ENCODE measurements around the gene TNS3. TPM values are rescaled to one million over a fixed set of nuclear protein-coding genes. Genes with fewer than 3 reads are reported as not detected.

Gene TNS3
- polyA plus RNA-seq, 3 donors: 5.2 to 30.3 (median 7.9) TPM

GRCh38 chr7:47511699-47512370 is 70.1 kb downstream of the TNS3 start:
- Histone ChIP-seq H2AFZ (ENCODE audit: insufficient read depth, low read depth, low read length, poor library complexity, severe bottlenecking) (no peak overlapping the region), H3K4me2 (replicated peaks; ENCODE audit: extremely low read depth, low read length, poor library complexity, severe bottlenecking) (no peak overlapping the region), H3K79me2 (ENCODE audit: insufficient read depth, low read length) (peaks cover 88% of the 10 kb centered on the region), H3K4me1 (ENCODE audit: control insufficient read depth in 1 of 2, insufficient read depth in 2 of 2, low read length in 2 of 2) (peaks cover 10 to 14% of the 10 kb centered on the region in 2 donors), H3K4me3 (replicated peaks in 1 of 3; ENCODE audit: low read depth in 2 of 3, low read length in 3 of 3) (no peak overlapping the region), H3K27ac (ENCODE audit: low read depth in 1 of 2, low read length in 2 of 2) (no peak overlapping the region), H3K9ac (ENCODE audit: insufficient read depth, low read length, poor library complexity, severe bottlenecking) (no peak overlapping the region), H3K27me3 (ENCODE audit: control insufficient read depth in 2 of 2, insufficient read depth in 2 of 2, low read length in 2 of 2) (no peaks in the 10 kb centered on the region), H4K20me1 (ENCODE audit: insufficient read depth, low read length) (peaks cover 100% of the 10 kb centered on the region), H3K36me3 (replicated peaks in 1 of 2; ENCODE audit: control insufficient read depth in 1 of 2, insufficient read depth in 2 of 2, low read length in 2 of 2) (peaks cover 32 to 69% of the 10 kb centered on the region in 2 donors), H3K9me3 (replicated peaks in 1 of 2; ENCODE audit: control insufficient read depth in 1 of 2, insufficient read depth in 1 of 2, low read length in 2 of 2) (peaks cover 0 to 3% of the 10 kb centered on the region in 2 donors)
- Mint-ChIP-seq H3K27ac (peak overlapping the region in 1 of 7 donors; percentile 46), H3K4me3 (no peak overlapping the region), H3K9me3 (peaks cover 0 to 4% (median 1%) of the 10 kb centered on the region in 7 donors), H3K36me3 (peaks cover 41 to 49% of the 10 kb centered on the region in 2 donors), H3K4me1 (no peaks in the 10 kb centered on the region), H3K27me3 (ENCODE audit: low read depth in 3 of 3) (no peaks in the 10 kb centered on the region)
- DNase-seq: no peak
- intact Hi-C loops (cut with micrococcal nuclease): no loop called here
- TF ChIP-seq CTCF (IDR thresholded peaks at IDR 0.05): no peak
- 99% methylated on average over 13 of the region's 16 CpGs for WGBS (ENCODE audit: insufficient coverage)

- H3K9me3 Mint-ChIP-seq: peaks cover 0 to 4% (median 1%) of the 10 kb centered on the region in 7 donors
- peaks cover 0 to 3% of the 10 kb centered on the region in 2 donors for H3K9me3 ChIP-seq (replicated peaks in 1 of 2; ENCODE audit: control insufficient read depth in 1 of 2, insufficient read depth in 1 of 2, low read length in 2 of 2)
- no peaks in the 10 kb centered on the region for H3K27me3 ChIP-seq (ENCODE audit: control insufficient read depth in 2 of 2, insufficient read depth in 2 of 2, low read length in 2 of 2)
- DNase-seq: no peak
- H3K36me3 Mint-ChIP-seq: peaks cover 50 to 59% of the 10 kb centered on the region in 2 donors
- H3K4me1 ChIP-seq (ENCODE audit: control insufficient read depth in 1 of 2, insufficient read depth in 2 of 2, low read length in 2 of 2): peaks cover 13 to 14% of the 10 kb centered on the region in 2 donors
- H3K79me2 ChIP-seq (ENCODE audit: insufficient read depth, low read length): peaks cover 88% of the 10 kb centered on the region
- no peak overlapping the region for H3K27ac ChIP-seq (ENCODE audit: low read depth in 1 of 2, low read length in 2 of 2)
- no peak for TF ChIP-seq CTCF (IDR thresholded peaks at IDR 0.05)
- no peaks in the 10 kb centered on the region for H3K27me3 Mint-ChIP-seq (ENCODE audit: low read depth in 3 of 3)
- no peak overlapping the region for H3K4me3 Mint-ChIP-seq
- peaks cover 36 to 69% of the 10 kb centered on the region in 2 donors for H3K36me3 ChIP-seq (replicated peaks in 1 of 2; ENCODE audit: control insufficient read depth in 1 of 2, insufficient read depth in 2 of 2, low read length in 2 of 2)
- no peak overlapping the region for H3K4me3 ChIP-seq (replicated peaks in 1 of 3; ENCODE audit: low read depth in 2 of 3, low read length in 3 of 3)
- H3K4me2 ChIP-seq (replicated peaks; ENCODE audit: extremely low read depth, low read length, poor library complexity, severe bottlenecking): no peak overlapping the region
- intact Hi-C loops (cut with micrococcal nuclease): no loop called here
- H4K20me1 ChIP-seq (ENCODE audit: insufficient read depth, low read length): peaks cover 100% of the 10 kb centered on the region
- H2AFZ ChIP-seq (ENCODE audit: insufficient read depth, low read depth, low read length, poor library complexity, severe bottlenecking): no peak overlapping the region
- no peak overlapping the region for H3K9ac ChIP-seq (ENCODE audit: insufficient read depth, low read length, poor library complexity, severe bottlenecking)
- peaks cover 7% of the 10 kb centered on the region for H3K4me1 Mint-ChIP-seq
- no peak overlapping the region for H3K27ac Mint-ChIP-seq
- WGBS (ENCODE audit: insufficient coverage): no CpG with 5 or more reads among the region's 6 CpGs
These were observed 71.1 kb downstream of the TNS3 start for GRCh38 chr7:47510786-47511185.

Data from CD14-positive monocyte (primary cell).